Astrocyte (in vitro differentiated cells and primary cell): Measurements from ENCODE around the gene NTSR1. TPM values are rescaled to one million over a fixed set of nuclear protein-coding genes. Genes with fewer than 3 reads are reported as not detected.

Experiments
- DNase-seq: peaks from one replicate; pipeline ENCODE4 v3.0.0-alpha.2; 2010; ENCODE audit warnings: low read depth
- FAIRE-seq: peaks from 2 replicates; lab custom pipeline; 2011; peaks lifted over from hg19 to GRCh38; lab: Jason Lieb, UNC
- H2AFZ ChIP-seq: 2 replicates; pipeline ENCODE4 v1.6.0; 2012; ENCODE audit warnings: low read depth, low read length, inconsistent platforms
- H3K27ac ChIP-seq: 2 replicates; pipeline ENCODE4 v1.5.1; 2011; ENCODE audit warnings: low read depth, low read length, inconsistent platforms
- H3K27me3 ChIP-seq: 2 replicates; pipeline ENCODE4 v1.6.0; 2011; ENCODE audit warnings: low read length, inconsistent platforms; ENCODE audit not compliant: insufficient read depth
- H3K36me3 ChIP-seq: 2 replicates; pipeline ENCODE4 v1.5.1; 2011; ENCODE audit warnings: low read length, inconsistent platforms; ENCODE audit not compliant: insufficient read depth
- H3K4me1 ChIP-seq: 2 replicates; pipeline ENCODE4 v1.5.1; 2011; ENCODE audit warnings: low read length, inconsistent platforms; ENCODE audit not compliant: insufficient read depth
- H3K4me2 ChIP-seq: 2 replicates; pipeline ENCODE4 v1.6.0; 2012; ENCODE audit warnings: low read length, inconsistent platforms
- H3K4me3 ChIP-seq: 2 replicates; pipeline ENCODE4 v1.5.1; 2011; ENCODE audit warnings: low read depth, mild to moderate bottlenecking, low read length, inconsistent platforms; ENCODE audit not compliant: insufficient read depth
- H3K79me2 ChIP-seq: 2 replicates; pipeline ENCODE4 v1.6.0; 2012; ENCODE audit warnings: mild to moderate bottlenecking, low read length, inconsistent platforms; ENCODE audit not compliant: insufficient read depth
- H3K9ac ChIP-seq: 2 replicates; pipeline ENCODE4 v1.6.0; 2012; ENCODE audit warnings: mild to moderate bottlenecking, low read length, inconsistent platforms
- H3K9me3 ChIP-seq: 2 replicates; pipeline ENCODE4 v1.5.1; 2012; ENCODE audit warnings: low read depth, mild to moderate bottlenecking, low read length, inconsistent platforms; ENCODE audit not compliant: insufficient read depth
- H4K20me1 ChIP-seq: 2 replicates; pipeline ENCODE4 v1.6.0; 2012; ENCODE audit warnings: low read length, inconsistent platforms; ENCODE audit not compliant: insufficient read depth
- H3K27ac Mint-ChIP-seq: one replicate; pipeline ENCODE4 v1.8.0; 2021; ENCODE audit warnings: mild to moderate bottlenecking, mixed read lengths; ENCODE audit not compliant: unreplicated experiment
- H3K27me3 Mint-ChIP-seq: one replicate; pipeline ENCODE4 v1.8.0; 2021; ENCODE audit warnings: low read depth, mixed read lengths; ENCODE audit not compliant: unreplicated experiment
- H3K36me3 Mint-ChIP-seq: one replicate; pipeline ENCODE4 v1.8.0; 2021; ENCODE audit warnings: low read depth, mixed read lengths; ENCODE audit not compliant: unreplicated experiment
- H3K4me1 Mint-ChIP-seq: one replicate; pipeline ENCODE4 v1.8.0; 2021; ENCODE audit warnings: low read depth, mixed read lengths; ENCODE audit not compliant: unreplicated experiment
- H3K4me3 Mint-ChIP-seq: one replicate; pipeline ENCODE4 v1.8.0; 2021; ENCODE audit warnings: mild to moderate bottlenecking, moderate library complexity, mixed read lengths; ENCODE audit not compliant: unreplicated experiment
- H3K9me3 Mint-ChIP-seq: one replicate; pipeline ENCODE4 v1.8.0; 2021; ENCODE audit warnings: mild to moderate bottlenecking, mixed read lengths; ENCODE audit not compliant: unreplicated experiment
- EZH2 ChIP-seq: IDR thresholded peaks from 2 replicates; pipeline ENCODE4 v1.6.1; 2012; ENCODE audit warnings: mild to moderate bottlenecking, low read length, inconsistent platforms; ENCODE audit not compliant: insufficient read depth
- total RNA-seq: library from RNA; stranded (reverse); gene quantifications from 2 replicates; pipeline ENCODE4 v1.2.1, GENCODE V29; 2021
- TF ChIP-seq, protein P1 (sequence below): IDR thresholded peaks from 2 replicates; pipeline ENCODE4 v1.5.1; 2011; ENCODE audit warnings: low read depth, mild to moderate bottlenecking, inconsistent platforms, low read length, moderate library complexity; ENCODE audit not compliant: insufficient read depth

The NTSR1 gene
- total RNA-seq, 1 donor from 2014 or later = 0.16 TPM

DNA sequence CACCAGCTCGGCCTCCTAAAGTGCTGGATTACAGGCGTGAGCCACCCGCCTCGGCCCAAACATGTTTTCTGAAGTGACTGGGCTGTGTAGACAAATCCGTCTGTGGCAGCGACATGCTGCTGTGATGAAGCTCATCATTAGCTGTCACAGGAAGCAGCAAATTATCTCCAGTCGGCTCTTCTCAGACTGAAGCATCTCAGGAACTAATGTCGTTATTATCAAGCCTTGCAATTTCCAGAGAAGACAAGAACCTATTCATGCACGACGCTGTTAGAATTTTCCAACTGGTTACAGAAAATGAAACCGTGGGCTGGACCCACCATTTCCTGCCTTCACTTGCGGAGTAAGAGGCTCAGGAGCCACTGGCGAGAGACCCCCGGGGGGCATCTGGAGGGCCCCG lies 17.1 kb upstream of the NTSR1 start:
- Mint-ChIP-seq H3K27ac (no peak overlapping the region), H3K4me3 (no peak overlapping the region), H3K4me1 (peaks cover 9% of the 10 kb centered on the region), H3K36me3 (peaks cover 3% of the 10 kb centered on the region), H3K27me3 (peaks cover 42% of the 10 kb centered on the region), H3K9me3 (no peaks in the 10 kb centered on the region)
- no peak overlapping the region for H3K4me2 ChIP-seq
- H3K9ac ChIP-seq = no peak overlapping the region
- DNase-seq (no peak), FAIRE-seq (no peak)
- no peaks in the 10 kb centered on the region for H4K20me1 ChIP-seq
- no peak overlapping the region for H3K27ac ChIP-seq
- H3K9me3 ChIP-seq = no peaks in the 10 kb centered on the region
- no peak overlapping the region for H2AFZ ChIP-seq
- no peak for TF ChIP-seq EZH2
- TF ChIP-seq, protein P1, sequence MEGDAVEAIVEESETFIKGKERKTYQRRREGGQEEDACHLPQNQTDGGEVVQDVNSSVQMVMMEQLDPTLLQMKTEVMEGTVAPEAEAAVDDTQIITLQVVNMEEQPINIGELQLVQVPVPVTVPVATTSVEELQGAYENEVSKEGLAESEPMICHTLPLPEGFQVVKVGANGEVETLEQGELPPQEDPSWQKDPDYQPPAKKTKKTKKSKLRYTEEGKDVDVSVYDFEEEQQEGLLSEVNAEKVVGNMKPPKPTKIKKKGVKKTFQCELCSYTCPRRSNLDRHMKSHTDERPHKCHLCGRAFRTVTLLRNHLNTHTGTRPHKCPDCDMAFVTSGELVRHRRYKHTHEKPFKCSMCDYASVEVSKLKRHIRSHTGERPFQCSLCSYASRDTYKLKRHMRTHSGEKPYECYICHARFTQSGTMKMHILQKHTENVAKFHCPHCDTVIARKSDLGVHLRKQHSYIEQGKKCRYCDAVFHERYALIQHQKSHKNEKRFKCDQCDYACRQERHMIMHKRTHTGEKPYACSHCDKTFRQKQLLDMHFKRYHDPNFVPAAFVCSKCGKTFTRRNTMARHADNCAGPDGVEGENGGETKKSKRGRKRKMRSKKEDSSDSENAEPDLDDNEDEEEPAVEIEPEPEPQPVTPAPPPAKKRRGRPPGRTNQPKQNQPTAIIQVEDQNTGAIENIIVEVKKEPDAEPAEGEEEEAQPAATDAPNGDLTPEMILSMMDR = no peak
- peaks cover 14% of the 10 kb centered on the region for H3K27me3 ChIP-seq
- H3K36me3 ChIP-seq = no peaks in the 10 kb centered on the region
- H3K79me2 ChIP-seq = no peaks in the 10 kb centered on the region
- peaks cover 4% of the 10 kb centered on the region for H3K4me1 ChIP-seq
- H3K4me3 ChIP-seq = no peak overlapping the region

DNA sequence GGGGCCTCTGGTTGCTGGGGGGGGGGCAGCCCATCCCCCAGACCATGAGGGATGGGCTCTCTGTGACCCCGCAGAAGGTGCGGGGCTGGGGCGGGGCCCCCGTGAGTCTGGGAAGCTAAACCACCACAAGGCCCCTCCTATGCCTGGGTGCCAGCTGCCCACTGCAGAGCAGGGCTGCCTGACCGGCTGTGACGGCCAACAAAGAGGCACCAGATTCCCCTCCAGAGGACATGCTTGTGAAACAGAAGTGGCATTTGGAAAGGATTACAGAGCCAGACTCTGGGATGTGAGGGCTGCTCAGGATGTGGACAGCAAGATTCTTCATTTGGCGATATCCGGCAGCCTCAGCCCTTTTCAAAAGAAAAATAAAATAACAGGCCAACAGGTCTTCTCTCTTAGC lies 16.5 kb upstream of the NTSR1 start:
- Histone ChIP-seq H3K4me3 (no peak overlapping the region), H3K27me3 (peaks cover 14% of the 10 kb centered on the region), H2AFZ (no peak overlapping the region), H3K9ac (no peak overlapping the region), H3K36me3 (no peaks in the 10 kb centered on the region), H3K79me2 (no peaks in the 10 kb centered on the region), H3K4me1 (peaks cover 4% of the 10 kb centered on the region), H3K4me2 (no peak overlapping the region), H3K27ac (no peak overlapping the region), H4K20me1 (no peaks in the 10 kb centered on the region), H3K9me3 (no peaks in the 10 kb centered on the region)
- peaks cover 44% of the 10 kb centered on the region for H3K27me3 Mint-ChIP-seq
- no peak overlapping the region for H3K4me3 Mint-ChIP-seq
- H3K27ac Mint-ChIP-seq = no peak overlapping the region
- TF ChIP-seq, protein P1 = no peak
- no peak for TF ChIP-seq EZH2
- H3K4me1 Mint-ChIP-seq = peaks cover 9% of the 10 kb centered on the region
- H3K9me3 Mint-ChIP-seq = no peaks in the 10 kb centered on the region
- no peak for DNase-seq
- FAIRE-seq = no peak
- H3K36me3 Mint-ChIP-seq = peaks cover 3% of the 10 kb centered on the region

DNA sequence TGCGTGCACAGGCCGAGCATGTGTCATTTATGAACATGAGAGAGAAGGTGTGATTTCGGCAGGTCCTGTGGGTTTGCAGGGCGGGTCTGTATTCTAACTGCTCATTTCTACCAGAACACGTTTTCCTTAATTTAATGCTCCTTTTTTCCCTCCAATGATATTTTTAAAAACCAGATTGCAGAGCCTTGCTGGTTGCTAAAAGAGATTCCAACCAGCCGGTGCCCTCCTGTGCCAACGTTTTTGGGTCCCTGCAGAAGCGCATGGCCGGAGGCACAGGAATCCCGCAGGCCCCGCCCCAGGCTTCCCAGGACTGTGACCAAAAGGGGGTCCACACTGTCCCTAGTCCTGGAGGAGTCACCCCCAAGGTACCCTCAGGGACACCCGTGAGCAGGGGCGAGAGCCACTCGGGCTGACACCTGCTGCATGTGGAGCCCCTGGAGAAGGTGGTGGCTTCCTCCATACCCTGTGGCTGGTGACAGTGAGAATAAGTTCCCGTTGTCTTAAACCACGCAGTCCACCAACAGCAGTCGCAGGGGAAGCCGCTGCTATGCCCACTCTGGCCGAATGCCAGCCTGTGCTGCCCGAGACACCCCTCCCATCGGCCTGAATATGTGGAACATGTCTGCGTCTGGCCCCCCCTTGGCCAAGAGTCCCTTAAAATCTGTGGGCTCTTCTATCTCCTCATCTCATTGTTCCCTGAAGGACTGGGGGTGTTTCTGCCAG lies 15.7 kb upstream of the NTSR1 start:
- H3K9me3 Mint-ChIP-seq = no peaks in the 10 kb centered on the region
- Histone ChIP-seq H3K79me2 (no peaks in the 10 kb centered on the region), H3K27me3 (peaks cover 14% of the 10 kb centered on the region), H3K36me3 (no peaks in the 10 kb centered on the region), H2AFZ (no peak overlapping the region), H3K4me3 (no peak overlapping the region), H3K27ac (no peak overlapping the region), H3K9ac (no peak overlapping the region), H3K4me2 (no peak overlapping the region), H3K4me1 (peaks cover 4% of the 10 kb centered on the region), H4K20me1 (no peaks in the 10 kb centered on the region), H3K9me3 (no peaks in the 10 kb centered on the region)
- H3K27me3 Mint-ChIP-seq = peaks cover 52% of the 10 kb centered on the region
- TF ChIP-seq EZH2 = no peak
- TF ChIP-seq, protein P1 = no peak
- no peak overlapping the region for H3K27ac Mint-ChIP-seq
- H3K36me3 Mint-ChIP-seq = peaks cover 3% of the 10 kb centered on the region
- no peak for DNase-seq
- no peak for FAIRE-seq
- H3K4me1 Mint-ChIP-seq = peaks cover 9% of the 10 kb centered on the region
- H3K4me3 Mint-ChIP-seq = no peak overlapping the region
